Upper lobe of right lung (tissue), 1 donor: ENCODE results near the gene SLC1A5. TPM values are rescaled to one million over a fixed set of nuclear protein-coding genes. Genes with fewer than 3 reads are reported as not detected.
"Not testable (repeated sequence)": the region's sequence is repeated elsewhere in the genome, so short reads cannot be mapped to it uniquely, and the experiment has no call there.

Source experiments
- ATAC-seq: fragments of 200-7000 bp; cut with Tn5 transposase; one replicate; pipeline ENCODE4 v1.9.1; 2020; ENCODE audit warnings: mild to moderate bottlenecking, moderate library complexity
- DNase-seq: peaks from one replicate; pipeline ENCODE4 v3.0.0-alpha.2; 2020
- H3K27ac ChIP-seq: fragments of 200-600 bp; one replicate; pipeline ENCODE4 v1.8.0; 2022
- H3K27me3 ChIP-seq: fragments of 200-600 bp; one replicate; pipeline ENCODE4 v1.8.0; 2022; ENCODE audit warnings: mild to moderate bottlenecking
- H3K36me3 ChIP-seq: fragments of 200-600 bp; one replicate; pipeline ENCODE4 v1.8.0; 2022
- H3K4me1 ChIP-seq: fragments of 200-600 bp; one replicate; pipeline ENCODE4 v1.8.0; 2022
- H3K4me3 ChIP-seq: fragments of 200-600 bp; one replicate; pipeline ENCODE4 v1.8.0; 2022; ENCODE audit warnings: mild to moderate bottlenecking
- H3K9me3 ChIP-seq: fragments of 200-600 bp; one replicate; pipeline ENCODE4 v1.8.0; 2022
- CTCF ChIP-seq: fragments of 200-600 bp; IDR thresholded peaks from one replicate; pipeline ENCODE4 v1.8.0; 2022; ENCODE audit warnings: antibody characterized with exemption
- intact Hi-C: fragments of 100-400 bp; cut with DNase I; formaldehyde crosslinking; loops from one replicate; pipeline ENCODE4 v1.11.0; 2022
- total RNA-seq: library from RNA; stranded (reverse); fragmentation: NEBNext Ultra II Directional; extraction: Animal tissue kit (Norgen Biotek cat#: 25700); gene quantifications from one replicate; pipeline ENCODE4 v1.2.1, GENCODE V29; 2021
- donor health status: DM: no; HTN: yes; CAD: no; lungs with severe emphysema.

The SLC1A5 gene
- total RNA-seq, 1 donor from 2014 or later: 133 TPM

GRCh38 chr19:46782355-46783019 lies 5.9 kb downstream of the SLC1A5 start:
- no peak overlapping the region for H3K27ac ChIP-seq
- intact Hi-C loops: no loop called here

GRCh38 chr19:46777956-46778645 lies 10.3 kb downstream of the SLC1A5 start:
- DNase-seq, H3K4me3 ChIP-seq, intact Hi-C loops, H3K27ac ChIP-seq, H3K27me3 ChIP-seq, H3K9me3 ChIP-seq, H3K4me1 ChIP-seq: not testable (repeated sequence)
- ATAC-seq: peak; percentile 44
- peaks cover 86% of the 10 kb centered on the region for H3K36me3 ChIP-seq

More at GRCh38 chr19:46782355-46783019, 5.9 kb downstream of the SLC1A5 start:
- H3K9me3 ChIP-seq: no peaks in the 10 kb centered on the region
- H3K27me3 ChIP-seq: no peaks in the 10 kb centered on the region
- no peak for ATAC-seq
- no peak for TF ChIP-seq CTCF
- H3K36me3 ChIP-seq: peaks cover 66% of the 10 kb centered on the region
- no peak overlapping the region for H3K4me3 ChIP-seq
- peaks cover 30% of the 10 kb centered on the region for H3K4me1 ChIP-seq
- no peak for DNase-seq

GRCh38 chr19:46776927-46777911 lies 11.2 kb downstream of the SLC1A5 start:
- H3K4me3 ChIP-seq: no peak overlapping the region
- no peak for DNase-seq
- H3K4me1 ChIP-seq: peaks cover 4% of the 10 kb centered on the region
- no peaks in the 10 kb centered on the region for H3K27me3 ChIP-seq
- H3K27ac ChIP-seq: no peak overlapping the region
- peaks cover 77% of the 10 kb centered on the region for H3K36me3 ChIP-seq
- no peak for ATAC-seq
- intact Hi-C loops: no loop called here
- no peaks in the 10 kb centered on the region for H3K9me3 ChIP-seq
- TF ChIP-seq CTCF: no peak

- intact Hi-C loops: no loop called here
- H3K36me3 ChIP-seq: peaks cover 63% of the 10 kb centered on the region
Observed at GRCh38 chr19:46775642-46776258, 12.6 kb downstream of the SLC1A5 start.

GRCh38 chr19:46773018-46773399 lies 15.4 kb downstream of the SLC1A5 start:
- no peaks in the 10 kb centered on the region for H3K27me3 ChIP-seq
- no peaks in the 10 kb centered on the region for H3K9me3 ChIP-seq
- DNase-seq (no peak), ATAC-seq (no peak)
- H3K4me3 ChIP-seq: no peak overlapping the region
- TF ChIP-seq CTCF: no peak
- H3K36me3 ChIP-seq: peaks cover 35% of the 10 kb centered on the region
- intact Hi-C loops: no loop called here
- peaks cover 6% of the 10 kb centered on the region for H3K4me1 ChIP-seq
- H3K27ac ChIP-seq: no peak overlapping the region

More at GRCh38 chr19:46775642-46776258, 12.6 kb downstream of the SLC1A5 start:
- peaks cover 6% of the 10 kb centered on the region for H3K4me1 ChIP-seq
- DNase-seq (no peak), ATAC-seq (no peak)
- no peak overlapping the region for H3K27ac ChIP-seq
- H3K9me3 ChIP-seq: no peaks in the 10 kb centered on the region
- no peaks in the 10 kb centered on the region for H3K27me3 ChIP-seq
- H3K4me3 ChIP-seq: no peak overlapping the region
- no peak for TF ChIP-seq CTCF
